ENCODE measurements around the gene KIF22. TPM values are rescaled to one million over a fixed set of nuclear protein-coding genes. Genes with fewer than 3 reads are reported as not detected.

The KIF22 gene
- total and polyA plus RNA-seq, 9 of the 15 experiments (the other 6 are each of a cell fraction or from before 2014, with no cell fraction given), result 8.7 to 232 (median 131) TPM

GRCh38 chr16:29742683-29743275 lies 47.8 kb upstream of the KIF22 start:
- H3K36me3 ChIP-seq (ENCODE audit: control insufficient read depth, insufficient read depth, low read length), result no peaks in the 10 kb centered on the region
- peaks cover 0 to 2% of the 10 kb centered on the region in 2 experiments; a peak in 1 of 5 replicates for H3K27me3 ChIP-seq (ENCODE audit: control insufficient read depth in 2 of 2, insufficient read depth in 2 of 2, low read length in 2 of 2)
- H2AFZ ChIP-seq (ENCODE audit: low read depth, low read length), result no peak overlapping the region
- no TSS peak for BruUV-seq (replicated peaks)
- H3K9me3 ChIP-seq (replicated peaks; ENCODE audit: control insufficient read depth, insufficient read depth, low read depth, low read length), result no peaks in the 10 kb centered on the region
- WGBS (ENCODE audit: insufficient coverage, low coverage, missing lambda C conversion rate), result 16% methylated on average over 7 of the region's 7 CpGs
- peaks cover 0 to 21% of the 10 kb centered on the region in 2 experiments; a peak in 4 of 5 replicates for H3K4me1 ChIP-seq (replicated peaks in 1 of 2; ENCODE audit: control insufficient read depth in 2 of 2, insufficient read depth in 2 of 2, low read length in 2 of 2)
- in situ Hi-C loops (cut with MboI), result no loop called here
- no peak overlapping the region for H3K27ac ChIP-seq (ENCODE audit: extremely low read depth, low read depth, low read length)
- no peak overlapping the region for H3K4me3 ChIP-seq
- ATAC-seq (no peak), DNase-seq (ENCODE audit: extremely low read depth in 1 of 4, low spot score in 3 of 4) (no peak), FAIRE-seq (no peak)
- H3K9ac ChIP-seq (ENCODE audit: insufficient read depth in 1 of 2, low read depth in 2 of 2, low read length in 2 of 2), result no peak overlapping the region
- POLR2A ChIA-PET, result interaction anchor here (0.9 kb wide), 1 partner anchor 12 kb away, joined by 3 read pairs; no protein-coding TSS in a partner anchor
- H4K20me1 ChIP-seq (replicated peaks; ENCODE audit: control insufficient read depth, insufficient read depth, low read length), result no peaks in the 10 kb centered on the region
- CTCF ChIA-PET (ENCODE audit: low intra/inter-chr PET ratio), result no interaction called here
- peak; percentile 89 for TF ChIP-seq ZNF121 (CRISPR knock-in tag; conservative IDR thresholded peaks at IDR 0.05)
- TF ChIP-seq BCL6 (CRISPR knock-in tag; IDR thresholded peaks at IDR 0.05), result no peak
- TF ChIP-seq HDAC2 (IDR thresholded peaks at IDR 0.05), result no peak
- TF ChIP-seq, protein P1, sequence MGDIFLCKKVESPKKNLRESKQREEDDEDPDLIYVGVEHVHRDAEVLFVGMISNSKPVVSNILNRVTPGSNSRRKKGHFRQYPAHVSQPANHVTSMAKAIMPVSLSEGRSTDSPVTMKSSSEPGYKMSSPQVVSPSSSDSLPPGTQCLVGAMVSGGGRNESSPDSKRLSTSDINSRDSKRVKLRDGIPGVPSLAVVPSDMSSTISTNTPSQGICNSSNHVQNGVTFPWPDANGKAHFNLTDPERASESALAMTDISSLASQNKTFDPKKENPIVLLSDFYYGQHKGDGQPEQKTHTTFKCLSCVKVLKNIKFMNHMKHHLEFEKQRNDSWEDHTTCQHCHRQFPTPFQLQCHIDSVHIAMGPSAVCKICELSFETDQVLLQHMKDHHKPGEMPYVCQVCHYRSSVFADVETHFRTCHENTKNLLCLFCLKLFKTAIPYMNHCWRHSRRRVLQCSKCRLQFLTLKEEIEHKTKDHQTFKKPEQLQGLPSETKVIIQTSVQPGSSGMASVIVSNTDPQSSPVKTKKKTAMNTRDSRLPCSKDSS (IDR thresholded peaks at IDR 0.05; ENCODE audit: low read depth, partially characterized antibody), result no peak
- TF ChIP-seq, protein P2, sequence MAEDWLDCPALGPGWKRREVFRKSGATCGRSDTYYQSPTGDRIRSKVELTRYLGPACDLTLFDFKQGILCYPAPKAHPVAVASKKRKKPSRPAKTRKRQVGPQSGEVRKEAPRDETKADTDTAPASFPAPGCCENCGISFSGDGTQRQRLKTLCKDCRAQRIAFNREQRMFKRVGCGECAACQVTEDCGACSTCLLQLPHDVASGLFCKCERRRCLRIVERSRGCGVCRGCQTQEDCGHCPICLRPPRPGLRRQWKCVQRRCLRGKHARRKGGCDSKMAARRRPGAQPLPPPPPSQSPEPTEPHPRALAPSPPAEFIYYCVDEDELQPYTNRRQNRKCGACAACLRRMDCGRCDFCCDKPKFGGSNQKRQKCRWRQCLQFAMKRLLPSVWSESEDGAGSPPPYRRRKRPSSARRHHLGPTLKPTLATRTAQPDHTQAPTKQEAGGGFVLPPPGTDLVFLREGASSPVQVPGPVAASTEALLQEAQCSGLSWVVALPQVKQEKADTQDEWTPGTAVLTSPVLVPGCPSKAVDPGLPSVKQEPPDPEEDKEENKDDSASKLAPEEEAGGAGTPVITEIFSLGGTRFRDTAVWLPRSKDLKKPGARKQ (CRISPR knock-in tag; IDR thresholded peaks at IDR 0.05), result no peak
- no peak for TF ChIP-seq KLF6 (CRISPR knock-in tag; IDR thresholded peaks at IDR 0.05; ENCODE audit: borderline replicate concordance)
- no peak for TF ChIP-seq SP2 (IDR thresholded peaks at IDR 0.05; ENCODE audit: extremely low read depth, low read depth, low read length, poor library complexity, severe bottlenecking)
- no peaks in the 10 kb centered on the region for H3K9me1 ChIP-seq (ENCODE audit: control insufficient read depth, insufficient read depth, low read length)
- intact Hi-C loops (cut with micrococcal nuclease), result no loop called here
- no peaks in the 10 kb centered on the region for H3K79me2 ChIP-seq (ENCODE audit: control insufficient read depth, insufficient read depth, low read length)
- no peak overlapping the region for H3K4me2 ChIP-seq (ENCODE audit: insufficient read depth, low read length)

All from K562 (cell line).